Ovary (tissue), 9 donors: ENCODE measurements around the gene SUGCT. TPM values are rescaled to one million over a fixed set of nuclear protein-coding genes. Genes with fewer than 3 reads are reported as not detected.

Experiments
- DNase-seq, 5 donors: peaks; one replicate each; pipeline ENCODE4 v3.0.0-alpha.2; 2019 to 2020
- H3K27ac ChIP-seq, 2 donors: fragments of 200-600 bp; one replicate each; pipeline versions ENCODE4 v1.5.1 to v1.8.0; 2019 to 2022
- H3K27me3 ChIP-seq: fragments of 200-600 bp; one replicate; pipeline ENCODE4 v1.8.0; 2022
- H3K36me3 ChIP-seq: fragments of 200-600 bp; sonication (generic); one replicate; pipeline ENCODE4 v1.5.1; 2019
- H3K4me1 ChIP-seq: one replicate; pipeline ENCODE4 v1.8.1; 2013; ENCODE audit warnings: mild to moderate bottlenecking, moderate library complexity; ENCODE audit not compliant: insufficient read depth
- H3K4me3 ChIP-seq: fragments of 200-600 bp; sonication (generic); one replicate; pipeline ENCODE4 v1.5.1; 2017
- H3K9me3 ChIP-seq, 2 donors: fragments of 200-600 bp in 1 of 2; sonication (generic) in 1 of 2; one replicate each; pipeline versions ENCODE4 v1.5.1 to v1.8.1; 2013 to 2019; ENCODE audit warnings: mild to moderate bottlenecking in 1 of 2, moderate library complexity in 1 of 2
- EP300 ChIP-seq: sonication (generic); formaldehyde crosslinking; IDR thresholded peaks from one replicate; pipeline ENCODE4 v1.6.1; 2017; ENCODE audit warnings: antibody characterized with exemption
- POLR2A ChIP-seq: fragments of 450-650 bp; IDR thresholded peaks from one replicate; pipeline ENCODE4 v1.6.1; 2017; ENCODE audit warnings: antibody characterized with exemption, mild to moderate bottlenecking, moderate library complexity
- WGBS, 3 donors: extraction: QIAGEN DNeasy Blood & Tissue Kit in 1 of 3; methylation state at CpG; one replicate each; pipeline versions ENCODE4 v1.1.5 to v1.1.7; 2013 to 2017; 5-methylcytosine and 5-hydroxymethylcytosine counted together
- intact Hi-C, 4 donors: fragments of 100-400 bp; cut with DNase I; formaldehyde crosslinking; loops; one replicate each; pipeline versions ENCODE4 v1.11.0 to v1.15.1; 2022 to 2023
- polyA plus RNA-seq, 2 donors: library from polyadenylated mRNA; stranded (reverse); fragments of 200-250 nt in 1 of 2; fragments of 350-450 nt in 1 of 2; fragmentation: Illumina TruSeq in 1 of 2; extraction: RNeasy Lipid Tissue Mini Kit (QIAGEN cat#74804) in 1 of 2; gene quantifications; one replicate each; pipeline ENCODE4 v1.2.3, GENCODE V29; 2013 to 2014
- total RNA-seq, 7 donors: library from RNA; depleted of rRNA in 2 of 7; stranded (reverse); fragments of >200 nt in 2 of 7; fragmentation: NEBNext Ultra II Directional in 3 of 7; extraction: Animal tissue kit (Norgen Biotek cat#: 25700) in 3 of 7; gene quantifications; one replicate each; pipeline versions ENCODE4 v1.1.0 to v1.2.4, GENCODE V29; 2016 to 2023
- TF ChIP-seq, protein P1 (sequence below), 3 donors: fragments of 450-650 bp in 2 of 3; fragments of 200-600 bp in 1 of 3; IDR thresholded peaks; one replicate each; pipeline versions ENCODE4 v1.5.1 to v1.8.0; 2016 to 2022; ENCODE audit warnings: antibody characterized with exemption in 3 of 3, mild to moderate bottlenecking in 1 of 3
- donor health status: DM: no; HTN: no; CAD: no; lungs with moderate emphysema.
- donor health status: DM: no; HTN: no; CAD: no.
- donor health status: Bipolar disorder and iron deficiency.
- donor health status: DM: yes; HTN: yes; CAD: no.
- donor health status: DM: no; HTN: no; CAD: no.
- donor health status: DM: yes; HTN: yes; CAD: no.

SUGCT gene
- total and polyA plus RNA-seq, 9 donors: 3.4 to 9.3 (median 7.8) TPM

DNA sequence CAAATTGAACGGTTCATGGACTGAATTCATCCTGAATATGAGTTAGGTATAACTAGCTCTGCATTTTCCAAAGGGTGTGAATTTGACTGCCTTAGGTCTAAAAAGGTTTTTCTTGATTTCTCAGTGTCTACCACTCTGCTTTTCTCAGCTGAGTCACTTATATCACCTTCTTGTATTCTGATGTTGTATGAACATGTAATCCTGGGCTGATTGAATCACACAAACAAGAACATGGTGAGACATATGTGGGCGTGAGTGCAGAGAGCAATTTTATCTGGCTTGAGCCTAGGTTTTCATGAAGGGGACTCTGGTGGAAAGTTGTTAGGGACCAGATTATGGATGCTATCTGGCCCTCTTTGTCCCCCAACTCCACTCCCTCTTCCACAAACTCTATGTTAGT, 239.8 kb downstream of the SUGCT start:
- WGBS, 3 donors: 90 to 95% (median 93%) methylated on average over 2 of the region's 2 CpGs

DNA sequence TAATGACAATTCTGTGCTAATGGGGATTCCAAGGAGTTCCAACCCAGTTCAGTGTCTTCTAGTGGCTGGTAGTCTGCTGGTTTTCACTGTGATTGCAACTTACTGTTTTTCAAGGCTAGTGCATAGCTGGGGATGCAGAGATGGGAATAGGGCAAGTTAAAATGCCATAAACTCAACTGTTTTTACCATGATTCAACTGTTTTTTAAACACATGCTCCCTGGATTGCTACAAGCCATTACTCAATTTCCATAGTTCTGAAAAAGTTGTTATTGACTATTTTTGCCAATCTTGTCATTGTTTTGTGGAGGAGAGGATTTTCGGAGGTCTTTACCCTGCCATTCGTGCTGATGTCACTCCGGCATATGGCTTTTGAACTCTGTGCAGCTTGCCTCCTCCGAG, 245.3 kb downstream of the SUGCT start:
- TF ChIP-seq POLR2A (no peak), EP300 (no peak)
- TF ChIP-seq, protein P1, sequence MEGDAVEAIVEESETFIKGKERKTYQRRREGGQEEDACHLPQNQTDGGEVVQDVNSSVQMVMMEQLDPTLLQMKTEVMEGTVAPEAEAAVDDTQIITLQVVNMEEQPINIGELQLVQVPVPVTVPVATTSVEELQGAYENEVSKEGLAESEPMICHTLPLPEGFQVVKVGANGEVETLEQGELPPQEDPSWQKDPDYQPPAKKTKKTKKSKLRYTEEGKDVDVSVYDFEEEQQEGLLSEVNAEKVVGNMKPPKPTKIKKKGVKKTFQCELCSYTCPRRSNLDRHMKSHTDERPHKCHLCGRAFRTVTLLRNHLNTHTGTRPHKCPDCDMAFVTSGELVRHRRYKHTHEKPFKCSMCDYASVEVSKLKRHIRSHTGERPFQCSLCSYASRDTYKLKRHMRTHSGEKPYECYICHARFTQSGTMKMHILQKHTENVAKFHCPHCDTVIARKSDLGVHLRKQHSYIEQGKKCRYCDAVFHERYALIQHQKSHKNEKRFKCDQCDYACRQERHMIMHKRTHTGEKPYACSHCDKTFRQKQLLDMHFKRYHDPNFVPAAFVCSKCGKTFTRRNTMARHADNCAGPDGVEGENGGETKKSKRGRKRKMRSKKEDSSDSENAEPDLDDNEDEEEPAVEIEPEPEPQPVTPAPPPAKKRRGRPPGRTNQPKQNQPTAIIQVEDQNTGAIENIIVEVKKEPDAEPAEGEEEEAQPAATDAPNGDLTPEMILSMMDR (IDR thresholded peaks at IDR 0.05): no peak
- DNase-seq: no peak
- Histone ChIP-seq H3K4me3 (no peak overlapping the region), H3K36me3 (no peaks in the 10 kb centered on the region), H3K27me3 (no peaks in the 10 kb centered on the region), H3K9me3 (no peaks in the 10 kb centered on the region), H3K27ac (no peak overlapping the region), H3K4me1 (no peaks in the 10 kb centered on the region)
- intact Hi-C loops: no loop called here
- 87 to 92% (median 91%) methylated on average over 4 of the region's 4 CpGs for WGBS, 3 donors

More for the DNA sequence above, 239.8 kb downstream of the SUGCT start:
- Histone ChIP-seq H3K4me3 (no peak overlapping the region), H3K27me3 (no peaks in the 10 kb centered on the region), H3K4me1 (no peaks in the 10 kb centered on the region), H3K9me3 (no peaks in the 10 kb centered on the region), H3K27ac (no peak overlapping the region), H3K36me3 (no peaks in the 10 kb centered on the region)
- no peak for DNase-seq
- intact Hi-C loops: no loop called here
- TF ChIP-seq POLR2A (no peak), EP300 (no peak)
- TF ChIP-seq, protein P1 (IDR thresholded peaks at IDR 0.05): no peak

DNA sequence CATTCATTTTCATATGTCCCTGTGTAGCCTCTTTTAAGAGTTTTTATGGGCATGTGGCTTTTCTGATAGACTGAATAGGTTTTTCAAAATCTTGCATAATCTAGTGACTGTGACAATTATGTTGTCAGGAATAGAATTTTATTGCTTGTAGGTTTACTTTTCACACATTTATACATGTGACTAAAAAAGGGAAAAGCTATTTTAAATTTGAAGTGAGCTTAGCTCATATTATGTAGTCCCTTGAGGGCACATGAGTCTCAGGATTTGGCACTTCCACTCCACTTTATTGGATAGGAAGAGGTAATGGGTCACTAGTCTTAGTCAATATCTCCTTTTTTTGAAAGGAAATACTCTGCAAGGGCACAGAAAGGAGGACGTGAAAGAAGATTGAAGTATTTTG, 247.3 kb downstream of the SUGCT start:
- 84 to 89% (median 85%) methylated on average over 1 of the region's 1 CpG for WGBS, 3 donors
- Histone ChIP-seq H3K9me3 (no peaks in the 10 kb centered on the region), H3K36me3 (no peaks in the 10 kb centered on the region), H3K27ac (no peak overlapping the region), H3K4me1 (no peaks in the 10 kb centered on the region), H3K4me3 (no peak overlapping the region), H3K27me3 (no peaks in the 10 kb centered on the region)
- intact Hi-C loops: no loop called here
- TF ChIP-seq POLR2A (no peak), EP300 (no peak)
- TF ChIP-seq, protein P1 (IDR thresholded peaks at IDR 0.05): no peak
- DNase-seq: no peak

DNA sequence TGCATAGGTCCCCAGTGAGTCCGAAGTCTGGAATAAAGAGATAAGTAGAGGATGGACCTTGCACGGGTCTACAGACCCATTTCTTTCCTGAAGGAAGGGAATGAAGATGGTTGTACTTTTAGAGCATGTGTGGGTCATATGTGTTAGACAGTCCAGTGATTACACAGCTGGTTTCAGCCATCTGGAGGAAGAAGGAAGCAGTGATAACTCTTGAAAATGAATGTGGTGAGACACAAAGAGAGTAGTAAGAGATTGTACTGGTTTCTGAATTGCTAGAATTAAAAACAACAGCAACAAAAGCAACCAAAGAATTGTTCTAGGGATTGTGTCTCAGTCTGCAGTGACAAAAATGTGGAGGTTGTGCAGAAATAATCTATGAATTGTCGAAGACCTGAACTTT, 258.9 kb downstream of the SUGCT start:
- no peak overlapping the region for H3K27ac ChIP-seq
- H3K27me3 ChIP-seq: no peaks in the 10 kb centered on the region
- H3K4me1 ChIP-seq: no peaks in the 10 kb centered on the region
- intact Hi-C loops: no loop called here
- no peak overlapping the region for H3K4me3 ChIP-seq
- DNase-seq: no peak
- TF ChIP-seq POLR2A (no peak), EP300 (no peak)
- TF ChIP-seq, protein P1 (IDR thresholded peaks at IDR 0.05): no peak
- WGBS, 3 donors: 86 to 92% (median 90%) methylated on average over 3 of the region's 3 CpGs
- H3K36me3 ChIP-seq: no peaks in the 10 kb centered on the region
- H3K9me3 ChIP-seq: no peaks in the 10 kb centered on the region
